Measurements from ENCODE around the gene SOS2. TPM values are rescaled to one million over a fixed set of nuclear protein-coding genes. Genes with fewer than 3 reads are reported as not detected.
A peak's percentile ranks its signal among the peaks of the same experiment; 100 is the strongest.

The SOS2 gene
- total RNA-seq, 1 donor from 2014 or later, result 40.8 TPM

DNA sequence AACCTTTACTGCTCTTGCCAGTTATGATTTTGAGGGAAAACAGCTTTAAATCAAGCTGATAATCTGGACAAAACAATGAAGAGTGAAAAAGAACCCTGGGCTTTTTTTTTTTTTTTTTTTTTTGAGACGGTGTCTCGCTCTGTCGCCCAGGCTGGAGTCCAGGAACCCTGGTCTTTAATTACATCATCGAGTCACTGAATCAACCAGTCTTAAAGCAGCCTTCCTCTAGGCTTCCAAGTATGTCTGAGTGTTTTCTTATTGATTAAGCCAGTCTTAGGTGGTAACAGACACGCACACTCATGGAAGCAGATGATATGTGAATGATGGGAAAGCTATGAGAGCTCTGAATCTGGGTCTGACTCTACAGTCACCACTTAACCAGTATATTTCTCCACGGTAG, 109.1 kb downstream of the SOS2 start:
- no peak for DNase-seq
- intact Hi-C loops (cut with micrococcal nuclease), result no loop called here

DNA sequence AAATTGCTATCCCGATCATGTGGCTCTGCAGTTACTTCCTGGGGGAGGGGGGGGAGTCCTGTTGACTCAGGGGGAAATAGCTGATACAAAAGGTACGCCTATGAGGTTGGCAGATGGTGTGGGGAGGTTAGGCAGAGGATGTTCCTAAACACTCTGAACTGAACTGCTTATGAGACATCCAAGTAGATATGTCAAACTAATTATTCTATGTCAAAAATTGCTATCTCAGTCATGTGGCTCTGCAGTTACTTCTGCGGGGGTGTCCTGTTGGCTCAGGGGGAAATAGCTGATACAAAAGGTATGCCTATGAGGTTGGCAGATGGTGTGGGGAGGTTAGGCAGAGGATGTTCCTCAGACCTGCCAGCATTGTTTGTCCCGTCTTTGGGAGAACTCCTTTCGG, 109.9 kb downstream of the SOS2 start:
- ATAC-seq (no peak), DNase-seq (no peak)
- intact Hi-C loops (cut with micrococcal nuclease), result no loop called here

More for the DNA sequence above, 109.1 kb downstream of the SOS2 start:
- ATAC-seq, result no peak

DNA sequence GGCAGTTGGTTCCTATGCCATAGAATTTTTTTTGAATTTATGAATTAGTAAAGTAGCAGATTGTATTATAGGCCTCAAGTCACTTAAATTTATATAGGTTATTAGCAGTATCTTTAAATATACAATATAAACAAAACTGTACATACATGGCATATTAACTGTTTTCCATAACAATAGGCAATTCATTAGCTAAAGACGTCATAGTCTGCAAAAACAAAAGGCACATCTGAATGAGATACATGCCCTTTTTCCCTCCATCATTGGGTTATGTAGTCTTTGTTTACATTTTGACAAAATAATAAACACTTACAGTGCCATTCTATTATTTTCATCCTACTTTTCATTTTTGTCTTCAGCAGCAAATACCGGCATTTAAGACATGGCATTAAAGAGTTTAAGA, 113.9 kb downstream of the SOS2 start:
- intact Hi-C loops (cut with micrococcal nuclease), result no loop called here
- ATAC-seq, result no peak
- no peak for DNase-seq

DNA sequence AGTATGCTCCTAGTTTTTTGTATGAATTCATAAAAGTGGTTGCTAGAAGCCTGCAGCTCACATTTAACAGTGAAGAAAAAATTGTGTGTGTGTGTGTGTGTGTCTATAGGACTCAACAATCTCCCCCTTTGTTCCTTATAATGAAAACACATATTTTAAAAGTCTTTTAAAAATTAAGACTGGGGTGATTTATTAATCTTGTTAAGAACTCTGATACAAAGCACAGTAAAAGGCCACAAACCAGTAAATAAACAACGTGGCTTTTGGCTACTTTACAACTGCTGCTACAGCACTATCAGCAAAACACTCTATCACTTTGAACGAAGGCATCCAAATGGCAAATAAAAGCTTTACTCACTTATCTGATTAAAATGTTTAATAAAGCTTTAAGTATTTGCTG, 114.4 kb downstream of the SOS2 start:
- intact Hi-C loops (cut with micrococcal nuclease), result no loop called here
- DNase-seq (no peak), ATAC-seq (no peak)

DNA sequence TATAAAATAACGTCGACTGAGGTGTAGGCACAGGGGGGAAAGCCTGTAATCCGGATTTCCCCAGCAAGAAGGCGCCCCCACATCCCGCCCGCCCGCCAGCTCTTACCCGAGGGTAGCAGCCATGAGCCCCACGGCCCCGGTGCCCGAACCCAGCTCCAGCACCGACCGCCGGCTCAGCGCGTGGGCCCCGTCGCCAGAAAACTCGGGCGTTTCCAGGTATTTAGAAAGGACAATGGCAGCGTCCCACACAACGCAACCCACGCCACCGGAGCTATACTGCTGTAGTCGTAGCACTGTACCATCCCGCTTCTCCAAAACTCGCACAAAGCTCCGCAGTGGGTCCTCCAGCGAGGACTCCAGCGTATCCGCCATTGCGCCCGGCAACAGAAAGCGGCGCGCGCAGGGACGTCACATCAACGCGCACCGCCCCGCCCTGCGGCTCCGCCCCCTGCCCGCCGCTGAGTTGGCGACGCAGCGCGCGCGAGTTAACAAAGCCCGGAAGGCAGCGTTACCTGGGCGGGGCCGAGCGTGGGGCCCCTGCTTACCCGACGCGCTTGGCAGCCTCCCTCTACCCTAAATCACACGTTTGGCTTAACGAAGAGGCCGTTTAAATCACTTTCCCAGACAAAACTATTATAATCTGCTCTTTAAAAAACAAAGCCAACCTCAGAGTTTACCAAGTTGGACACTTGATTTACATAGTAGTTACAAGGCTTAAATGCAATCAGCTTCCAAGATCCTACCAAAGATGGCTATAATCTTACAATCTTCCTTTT, 115.0 kb downstream of the SOS2 start, which contains the start of gene VCPKMT:
TSS of gene VCPKMT (minus strand) at position 392 of the 776 bp plus-strand sequence. CDS start at position 372, 20 bp downstream.
- ATAC-seq, result peak; percentile 100
- intact Hi-C loops (cut with micrococcal nuclease), result no loop called here
- peak; percentile 98 for DNase-seq

DNA sequence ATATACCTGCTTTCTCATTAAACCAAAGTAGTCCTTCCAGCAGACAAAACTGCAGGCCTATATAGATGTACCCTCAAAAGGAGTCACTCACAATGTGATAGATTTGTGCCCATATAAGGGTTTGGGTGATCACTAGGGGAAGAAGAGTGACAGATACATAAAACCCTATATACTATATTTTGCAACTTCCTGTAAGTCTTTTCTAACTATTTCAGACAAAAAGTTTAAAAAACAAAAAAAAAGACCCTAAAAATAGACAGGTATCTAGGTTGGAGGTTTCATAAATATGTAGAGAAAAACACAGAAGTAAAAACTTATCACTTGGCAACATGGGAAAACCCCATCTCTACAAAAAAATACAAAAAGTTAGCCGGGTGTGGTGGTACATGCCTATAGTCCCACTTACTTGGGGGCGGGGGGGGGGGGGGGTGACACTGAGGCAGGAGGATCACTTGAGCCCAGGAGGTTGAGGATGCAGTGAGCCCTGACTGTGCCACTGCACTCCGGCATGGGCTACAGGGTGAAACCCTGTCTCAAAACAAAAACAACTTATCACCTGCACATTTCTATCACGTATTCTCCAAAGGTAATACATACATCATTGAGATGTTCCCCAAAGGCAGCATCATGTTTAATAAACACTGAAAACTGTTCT, 117.9 kb downstream of the SOS2 start:
- DNase-seq (no peak), ATAC-seq (no peak)
- intact Hi-C loops (cut with micrococcal nuclease), result no loop called here

DNA sequence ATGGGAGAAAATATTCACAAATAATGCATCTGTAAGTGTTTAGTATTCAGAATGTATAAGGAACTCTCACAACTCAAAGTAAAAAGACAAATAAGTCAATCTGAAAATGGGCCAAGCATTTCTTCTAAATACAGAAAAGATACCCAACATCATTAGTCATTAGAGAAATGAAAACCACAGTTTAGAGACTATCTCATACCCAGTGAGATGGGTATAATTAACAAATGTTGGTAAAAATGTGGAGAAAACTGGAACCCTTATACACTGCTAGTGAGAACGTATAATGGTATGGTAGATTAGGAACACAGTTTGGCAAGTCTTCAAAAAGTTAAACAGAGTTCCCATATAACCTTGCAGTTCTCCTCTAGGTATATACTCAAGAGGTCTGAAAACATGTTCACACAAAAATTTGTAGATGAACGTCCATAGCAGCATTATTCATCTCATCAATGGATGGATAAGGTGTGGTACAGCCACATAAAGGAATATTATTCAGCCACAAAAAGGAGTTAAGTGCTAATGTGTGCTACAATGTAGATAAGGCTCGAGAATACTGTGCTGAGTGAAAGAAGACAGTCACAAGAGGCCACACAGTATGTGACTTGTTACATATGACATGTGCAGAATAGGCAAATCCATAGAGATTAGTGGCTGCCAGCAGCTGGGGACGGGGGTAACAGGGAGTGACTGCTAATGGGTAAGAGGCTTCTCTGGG, 120.9 kb downstream of the SOS2 start:
- ATAC-seq, result no peak
- intact Hi-C loops (cut with micrococcal nuclease), result no loop called here
- DNase-seq, result no peak

DNA sequence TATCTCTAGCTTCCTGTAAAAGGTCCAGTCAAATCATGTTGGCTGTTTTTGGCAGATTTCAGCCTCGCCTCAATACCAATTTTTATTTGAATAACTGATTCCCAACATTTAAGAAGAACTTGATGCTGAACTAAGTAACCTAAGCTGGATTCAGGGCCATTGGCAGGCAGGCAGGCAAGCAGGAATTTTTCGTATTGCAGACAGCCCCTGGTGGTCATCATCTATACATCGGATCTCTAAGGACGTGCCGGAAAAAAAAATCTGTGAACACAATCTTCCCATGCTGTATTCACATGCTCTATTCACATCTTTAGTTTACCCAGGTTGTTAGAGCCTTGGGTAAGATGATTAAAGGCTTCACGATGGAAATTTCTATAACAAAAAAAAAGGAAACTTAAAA, 122.0 kb downstream of the SOS2 start:
- intact Hi-C loops (cut with micrococcal nuclease), result loop anchor here (5.0 to 10.0 kb wide), 2 partner anchors 105 to 247 kb away; no protein-coding TSS in a partner anchor
- DNase-seq (no peak), ATAC-seq (no peak)

DNA sequence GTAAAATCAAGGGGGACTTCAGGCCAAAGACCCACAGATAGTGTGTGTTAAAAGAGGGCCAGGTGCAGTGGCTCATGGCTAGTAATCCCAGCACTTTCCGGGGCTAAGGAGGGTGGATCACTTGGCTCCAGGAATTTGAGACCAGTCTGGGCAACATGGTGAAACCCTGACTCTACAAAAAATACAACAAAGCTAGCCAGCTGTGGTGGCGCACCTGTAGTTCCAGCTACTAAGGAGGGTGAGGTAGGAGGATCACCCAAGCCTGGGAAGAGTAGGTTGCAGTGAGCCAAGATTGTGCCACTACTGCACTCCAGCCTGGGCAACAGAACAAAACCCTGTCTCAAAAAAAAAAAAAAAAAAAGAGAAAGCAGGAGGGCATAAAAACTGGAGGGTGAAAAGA, 123.5 kb downstream of the SOS2 start:
- DNase-seq (no peak), ATAC-seq (no peak)
- intact Hi-C loops (cut with micrococcal nuclease), result loop anchor here (5.0 to 10.0 kb wide), 2 partner anchors 103 to 246 kb away; no protein-coding TSS in a partner anchor

DNA sequence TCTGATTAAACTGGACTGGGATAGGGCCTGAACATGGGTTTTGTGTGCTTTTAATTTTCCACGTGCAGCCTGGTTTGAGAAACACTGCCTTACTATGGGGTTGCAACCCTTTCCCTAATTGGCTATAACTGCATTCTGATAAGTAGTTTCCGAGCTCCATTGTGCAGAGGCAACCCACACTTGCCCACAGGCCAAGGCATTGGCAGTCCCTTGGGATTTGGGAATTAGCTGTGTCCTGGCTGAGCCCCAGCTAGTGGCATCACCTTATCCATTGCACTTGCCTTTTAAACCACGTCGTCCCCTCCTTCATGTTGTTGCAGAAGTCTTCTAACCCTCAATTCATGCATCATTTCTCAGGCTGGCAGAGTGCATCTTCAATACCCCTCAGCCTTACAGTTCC, 125.2 kb downstream of the SOS2 start:
- DNase-seq (no peak), ATAC-seq (no peak)
- intact Hi-C loops (cut with micrococcal nuclease), result loop anchor here (5.0 to 10.0 kb wide), 2 partner anchors 101 to 244 kb away; no protein-coding TSS in a partner anchor

DNA sequence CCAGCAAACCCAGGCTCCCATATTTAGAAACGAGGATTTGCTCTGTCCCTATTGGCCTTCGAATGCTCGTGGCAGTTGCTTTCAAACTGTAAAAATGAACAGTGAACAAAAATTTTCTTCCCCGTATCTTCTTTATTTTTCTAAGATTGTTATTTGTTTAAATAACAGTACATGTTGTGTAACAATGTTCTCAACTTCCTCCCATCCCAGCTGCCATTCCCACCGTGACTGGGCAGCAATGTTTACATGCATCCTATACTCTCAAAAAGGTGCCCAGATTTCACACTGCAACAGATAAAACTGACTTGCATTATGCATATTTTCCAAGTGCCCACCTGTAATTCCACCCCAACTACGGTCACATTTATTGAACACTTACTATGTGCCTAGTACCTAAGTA, 127.8 kb downstream of the SOS2 start:
- ATAC-seq, result no peak
- intact Hi-C loops (cut with micrococcal nuclease), result loop anchor here (10.0 kb wide), 1 partner anchor 99 kb away; no protein-coding TSS in a partner anchor
- no peak for DNase-seq

DNA sequence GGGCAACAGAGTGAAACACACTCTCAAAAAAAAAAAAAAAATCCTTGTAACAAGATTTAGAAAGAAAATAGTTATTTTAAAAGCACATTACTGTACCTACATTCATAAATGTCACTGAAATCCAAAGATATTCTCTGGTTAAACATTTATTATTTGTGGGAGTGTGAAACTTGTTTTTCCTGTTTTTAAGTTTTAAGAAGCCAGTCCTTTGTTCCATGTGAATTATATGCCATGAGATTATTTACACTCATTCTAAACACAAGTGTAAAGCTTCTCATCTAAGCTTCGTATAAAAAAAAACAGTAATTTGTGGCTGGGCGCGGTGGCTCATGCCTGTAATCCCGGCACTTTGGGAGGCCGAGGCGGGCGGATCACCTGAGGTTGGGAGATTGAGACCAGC, 130.0 kb downstream of the SOS2 start:
- no peak for ATAC-seq
- no peak for DNase-seq
- intact Hi-C loops (cut with micrococcal nuclease), result loop anchor here (10.0 kb wide), 1 partner anchor 97 kb away; no protein-coding TSS in a partner anchor

DNA sequence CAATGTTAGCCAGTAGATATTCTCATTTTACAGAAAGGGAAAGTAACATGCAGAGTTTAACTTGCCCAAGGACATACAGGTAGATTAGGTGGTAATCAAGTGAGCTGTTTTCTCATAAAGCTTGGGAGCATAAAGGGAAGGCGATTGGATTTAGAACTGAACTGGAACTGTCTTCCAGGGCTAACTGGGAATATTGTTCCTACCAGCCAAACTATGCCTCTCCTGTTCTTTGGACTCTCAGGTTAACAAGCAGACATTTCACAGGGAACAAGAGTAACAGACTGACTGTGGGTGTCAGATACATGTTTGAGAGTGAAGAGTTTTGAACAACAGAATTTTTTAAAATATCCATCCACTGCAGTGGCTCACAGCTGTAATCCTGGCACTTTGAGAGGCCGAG, 130.6 kb downstream of the SOS2 start:
- intact Hi-C loops (cut with micrococcal nuclease), result loop anchor here (10.0 kb wide), 1 partner anchor 96 kb away; no protein-coding TSS in a partner anchor
- DNase-seq (no peak), ATAC-seq (no peak)

DNA sequence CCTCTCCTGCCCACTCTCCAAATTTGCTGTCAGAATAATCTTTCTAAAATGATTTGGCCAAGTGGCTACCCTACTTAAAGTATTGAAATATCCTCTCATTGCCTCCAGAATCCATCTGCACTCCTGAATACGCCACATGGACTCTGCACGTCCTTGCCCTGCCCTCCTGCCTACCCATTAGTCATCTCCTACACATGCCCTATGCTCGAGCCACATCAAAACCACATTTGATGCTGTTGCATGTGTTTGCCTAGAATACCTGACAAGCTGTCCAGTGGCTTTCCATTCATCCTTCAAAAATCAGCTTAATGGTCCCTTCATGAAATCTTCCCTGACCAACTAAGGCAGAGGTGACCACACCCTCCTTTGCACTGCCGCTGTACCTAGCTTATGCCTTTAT, 132.0 kb downstream of the SOS2 start:
- intact Hi-C loops (cut with micrococcal nuclease), result no loop called here
- DNase-seq, result no peak
- no peak for ATAC-seq

DNA sequence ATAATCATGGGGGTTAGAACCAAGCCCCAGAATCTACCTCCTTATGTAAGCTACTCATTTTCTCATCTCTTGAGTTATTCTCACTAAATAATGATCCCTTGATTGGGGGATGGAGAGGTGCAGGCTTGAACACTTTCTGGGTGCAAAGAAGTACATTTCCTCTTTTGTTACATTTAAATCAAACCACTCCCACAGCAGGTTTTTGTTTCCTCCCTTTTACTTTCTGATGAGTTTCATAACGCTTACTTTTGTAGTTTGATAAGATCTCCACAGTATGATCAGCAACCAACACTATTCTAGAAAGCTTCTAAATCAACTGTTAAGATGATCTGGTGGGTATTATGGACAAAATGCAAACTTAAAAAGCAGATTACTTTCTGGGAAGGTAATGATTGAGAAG, 135.5 kb downstream of the SOS2 start:
- ATAC-seq, result no peak
- DNase-seq, result no peak
- intact Hi-C loops (cut with micrococcal nuclease), result no loop called here

DNA sequence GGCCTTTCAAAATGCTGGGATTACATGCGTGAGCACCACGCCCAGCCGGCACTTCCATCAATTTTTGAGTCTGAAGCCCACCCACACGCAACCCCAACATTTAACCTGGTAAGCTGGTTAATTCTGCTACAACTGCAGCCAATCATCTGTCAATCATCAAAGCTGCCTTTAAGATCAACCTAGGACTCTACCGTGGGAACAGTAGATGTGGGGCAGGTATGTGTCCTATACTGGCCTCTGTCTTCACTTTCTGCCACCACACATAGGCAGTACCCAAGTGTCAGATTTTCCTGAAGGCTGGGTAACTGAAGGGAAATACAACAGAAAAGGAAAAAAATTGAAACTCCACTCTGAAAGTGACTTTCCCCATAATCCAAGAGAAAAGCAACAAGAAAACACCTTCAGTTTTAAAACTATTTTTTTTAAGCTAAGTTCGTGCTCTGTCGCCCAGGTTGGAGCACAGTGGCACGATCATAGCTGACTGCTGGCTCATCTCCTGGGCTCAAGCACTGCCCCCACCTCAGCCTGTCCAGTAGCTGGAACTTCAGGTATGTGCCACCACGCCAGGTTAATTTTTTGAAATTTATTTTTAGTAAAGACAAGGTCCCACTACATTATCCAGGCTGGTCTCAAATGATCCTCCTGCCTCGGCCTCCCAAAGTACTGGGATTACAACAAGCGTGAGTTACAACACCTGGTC, 137.2 kb downstream of the SOS2 start:
- intact Hi-C loops (cut with micrococcal nuclease), result no loop called here
- ATAC-seq, result no peak
- DNase-seq, result no peak

DNA sequence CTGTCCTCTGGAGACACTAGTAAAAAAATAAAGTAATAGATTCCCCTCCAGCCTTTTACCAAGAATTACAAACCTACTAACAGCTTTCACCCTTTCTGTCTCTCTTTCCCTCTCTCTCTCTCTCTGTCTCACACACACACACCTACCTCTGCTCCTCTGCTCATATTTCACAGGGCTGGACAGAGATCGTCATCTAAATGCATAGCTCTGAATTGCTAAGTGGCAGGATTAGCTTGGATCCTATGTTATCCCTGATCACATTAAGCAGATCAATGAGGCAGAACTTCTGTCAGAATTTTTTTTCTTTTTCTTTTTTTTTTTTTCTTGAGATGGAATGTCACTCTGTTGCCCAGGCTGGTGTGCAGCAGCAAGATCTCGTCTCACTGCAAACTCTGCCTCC, 137.9 kb downstream of the SOS2 start:
- ATAC-seq (no peak), DNase-seq (no peak)
- intact Hi-C loops (cut with micrococcal nuclease), result no loop called here

DNA sequence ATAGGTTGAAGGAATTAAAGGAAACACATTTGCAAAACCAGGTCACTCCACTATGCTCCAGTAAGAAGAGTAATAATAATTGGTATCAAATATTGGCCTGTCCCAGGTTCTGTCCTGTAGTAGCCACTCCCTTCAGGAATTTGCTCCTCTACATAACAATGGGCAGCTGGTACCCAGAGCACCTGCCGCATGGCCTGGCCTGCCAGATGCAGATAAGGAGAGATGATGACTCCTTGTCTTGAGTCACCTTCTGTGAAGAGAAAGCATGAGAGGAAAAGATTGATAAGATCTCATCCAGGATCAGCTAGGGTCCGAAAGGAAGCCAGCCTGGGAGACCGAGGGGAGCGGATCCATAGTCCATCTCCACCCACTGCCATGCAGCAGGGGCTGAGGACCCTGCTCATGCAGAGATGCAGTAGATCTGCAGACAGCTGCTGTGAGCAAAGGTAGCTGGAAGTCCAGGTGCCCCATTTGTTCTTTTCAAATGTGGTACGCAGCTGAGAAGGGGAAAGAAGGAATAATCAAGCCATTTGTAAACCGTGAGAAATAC, 139.3 kb downstream of the SOS2 start:
- ATAC-seq (no peak), DNase-seq (no peak)
- intact Hi-C loops (cut with micrococcal nuclease), result no loop called here
